HepG2 (cell line): ENCODE results near the gene ANKRD40CL. TPM values are rescaled to one million over a fixed set of nuclear protein-coding genes. Genes with fewer than 3 reads are reported as not detected.

ENCODE experiments used
- ATAC-seq: fragments of 200-7000 bp; cut with Tn5 transposase; 3 replicates; pipeline ENCODE4 v1.9.1; 2020; ENCODE audit warnings: mild to moderate bottlenecking, moderate library complexity
- BruUV-seq: library from RNA; stranded (reverse); fragments of 400-500 nt; replicated peaks from 2 replicates; lab custom pipeline; 2021; lab: Mats Ljungman, UMichigan
- CTCF ChIA-PET: fragments of 300-600 bp; formaldehyde crosslinking; extraction: SDS; loops from one replicate; lab custom pipeline; 2021; ENCODE audit warnings: low total read pairs, inconsistent platforms, low intra/inter-chr PET ratio; lab: Yijun Ruan, JAX
- POLR2A ChIA-PET: fragments of 350-600 bp; sonication (Branson Sonifier 250); formaldehyde crosslinking; loops from one replicate; lab custom pipeline; 2020; ENCODE audit warnings: antibody characterized with exemption, inconsistent platforms; lab: Yijun Ruan, JAX
- DNase-seq: peaks from one replicate; pipeline ENCODE4 v3.0.0-alpha.2; 2015; ENCODE audit warnings: low spot score
- FAIRE-seq: peaks from 3 replicates; lab custom pipeline; 2011; peaks lifted over from hg19 to GRCh38; lab: Jason Lieb, UNC
- H2AFZ ChIP-seq: one replicate; pipeline ENCODE4 v1.6.1; 2011; ENCODE audit warnings: low read length, inconsistent platforms
- H3K27ac ChIP-seq: fragments of 300-600 bp; 3 replicates; pipeline ENCODE4 v1.8.0; 2011; ENCODE audit warnings: mixed run types, mild to moderate bottlenecking, mixed read lengths, low read length, inconsistent platforms; ENCODE audit not compliant: insufficient read depth; ENCODE audit errors: extremely low read length
- H3K27me3 ChIP-seq, 2 experiments: fragments of 200-600 bp in 1 of 2; 2 replicates in 1 of 2; 3 replicates in 1 of 2; pipeline versions ENCODE4 v1.6.0 to v1.8.0; 2011; ENCODE audit warnings: low read length in 2 of 2, mild to moderate bottlenecking in 2 of 2, moderate library complexity in 2 of 2, inconsistent platforms in 1 of 2; ENCODE audit not compliant: insufficient read depth in 2 of 2, control insufficient read depth in 1 of 2
- H3K36me3 ChIP-seq, 2 experiments: fragments of 200-600 bp in 1 of 2; replicated peaks in 1 of 2; 2 replicates in 1 of 2; 3 replicates in 1 of 2; pipeline versions ENCODE4 v1.5.1 to v1.8.0; 2011; ENCODE audit warnings: low read length in 2 of 2, inconsistent platforms in 1 of 2; ENCODE audit not compliant: insufficient read depth in 2 of 2, control insufficient read depth in 1 of 2
- H3K4me1 ChIP-seq: 2 replicates; pipeline ENCODE4 v1.5.1; 2012; ENCODE audit warnings: low read length, inconsistent platforms; ENCODE audit not compliant: insufficient read depth
- H3K4me2 ChIP-seq: 2 replicates; pipeline ENCODE4 v1.6.0; 2011; ENCODE audit warnings: low read depth, low read length, inconsistent platforms
- H3K4me3 ChIP-seq, 3 experiments: fragments of 200-600 bp in 1 of 3; sonication (generic), shearing (Covaris generic) in 1 of 3; replicated peaks in 1 of 3; 2 replicates each; pipeline ENCODE4 v1.5.1; 2011 to 2016; ENCODE audit warnings: low read length in 3 of 3, inconsistent platforms in 2 of 3, low read depth in 2 of 3, mild to moderate bottlenecking in 2 of 3, control low read depth in 1 of 3, mixed read lengths in 1 of 3; ENCODE audit not compliant: insufficient read depth in 1 of 3
- H3K79me2 ChIP-seq: one replicate; pipeline ENCODE4 v1.6.1; 2011; ENCODE audit warnings: low read length, inconsistent platforms; ENCODE audit not compliant: insufficient read depth
- H3K9ac ChIP-seq: 2 replicates; pipeline ENCODE4 v1.6.0; 2011; ENCODE audit warnings: mild to moderate bottlenecking, low read depth, low read length, inconsistent platforms; ENCODE audit not compliant: insufficient read depth
- H3K9me3 ChIP-seq: 2 replicates; pipeline ENCODE4 v1.5.1; 2012; ENCODE audit warnings: mild to moderate bottlenecking, low read length
- H4K20me1 ChIP-seq: 2 replicates; pipeline ENCODE4 v1.6.0; 2011; ENCODE audit warnings: inconsistent platforms, mild to moderate bottlenecking, low read length, moderate library complexity; ENCODE audit not compliant: insufficient read depth
- CCDC6 ChIP-seq: sonication (generic); formaldehyde crosslinking; IDR thresholded peaks from 2 replicates; pipeline ENCODE4 v1.8.1; 2022; ENCODE audit warnings: mild to moderate bottlenecking, missing genetic modification reagents, moderate library complexity
- FUBP1 ChIP-seq: sonication (generic); formaldehyde crosslinking; IDR thresholded peaks from 2 replicates; pipeline ENCODE4 v1.5.1; 2020; ENCODE audit warnings: missing genetic modification reagents, mild to moderate bottlenecking, borderline replicate concordance
- HDAC6 ChIP-seq: fragments of 200-600 bp; sonication (generic); IDR thresholded peaks from 2 replicates; pipeline ENCODE4 v1.7.0; 2017; ENCODE audit warnings: mild to moderate bottlenecking, antibody characterized with exemption, low read length, low read depth
- HMG20B ChIP-seq: conservative IDR thresholded peaks from 2 replicates; pipeline ENCODE4 v1.6.1; 2016; ENCODE audit warnings: missing genetic modification reagents, missing compliant biosample characterization
- HNRNPH1 ChIP-seq: fragments of 200-400 bp; formaldehyde crosslinking; optimal IDR thresholded peaks from 2 replicates; pipeline ENCODE3; 2017; ENCODE audit warnings: mild to moderate bottlenecking, low read depth, low read length
- KMT2A ChIP-seq: sonication (generic); formaldehyde crosslinking; IDR thresholded peaks from 2 replicates; pipeline ENCODE4 v1.4.0; 2020; ENCODE audit warnings: missing genetic modification reagents
- NCOA5 ChIP-seq: sonication (generic); formaldehyde crosslinking; IDR thresholded peaks from 2 replicates; pipeline ENCODE4 v1.4.0; 2020; ENCODE audit warnings: missing genetic modification reagents
- PRMT3 ChIP-seq: sonication (generic); formaldehyde crosslinking; IDR thresholded peaks from 2 replicates; pipeline ENCODE4 v1.8.1; 2022; ENCODE audit warnings: low read depth, mild to moderate bottlenecking, moderate library complexity, missing genetic modification reagents, borderline replicate concordance
- SRSF9 ChIP-seq: fragments of 200-400 bp; formaldehyde crosslinking; IDR thresholded peaks from 2 replicates; pipeline ENCODE4 v1.6.1; 2018; ENCODE audit warnings: borderline replicate concordance, mild to moderate bottlenecking, low read depth, low read length; ENCODE audit not compliant: insufficient read depth, poor library complexity, severe bottlenecking
- ZNF124 ChIP-seq: sonication (generic); formaldehyde crosslinking; IDR thresholded peaks from 2 replicates; pipeline ENCODE4 v1.4.0; 2020; ENCODE audit warnings: missing genetic modification reagents
- ZNF619 ChIP-seq: sonication (generic); formaldehyde crosslinking; IDR thresholded peaks from 2 replicates; pipeline ENCODE4 v1.4.0; 2020; ENCODE audit warnings: mild to moderate bottlenecking, missing genetic modification reagents
- ZNF644 ChIP-seq: IDR thresholded peaks from 2 replicates; pipeline ENCODE4 v1.6.1; 2016; ENCODE audit warnings: low read depth
- ZNF773 ChIP-seq: sonication (generic); formaldehyde crosslinking; IDR thresholded peaks from 2 replicates; pipeline ENCODE4 v1.4.0; 2020; ENCODE audit warnings: missing genetic modification reagents, borderline replicate concordance
- WGBS: methylation state at CpG from one replicate; pipeline ENCODE4 v1.1.6; 2017; ENCODE audit warnings: low lambda C conversion rate; 5-methylcytosine and 5-hydroxymethylcytosine counted together
- in situ Hi-C: cut with HindIII; loops from 2 replicates; pipeline ENCODE4 v1.10.0; 2017; ENCODE audit warnings: low pct_unique_long_range_greater_than_20kb; ENCODE audit not compliant: extremely low pct_ligation_motif_present
- intact Hi-C: fragments of 100-400 bp; cut with micrococcal nuclease; formaldehyde crosslinking; loops from one replicate; pipeline ENCODE4 v1.10.0; 2022; ENCODE audit not compliant: unreplicated experiment
- polyA plus RNA-seq, 8 experiments: library from polyadenylated mRNA; depleted of rRNA in 3 of 8; stranded (reverse) in 7 of 8; unstranded in 1 of 8; fragments of >200 nt; fragmentation: Illumina TruSeq in 4 of 8; extraction: Trizol in 4 of 8; gene quantifications; 2 replicates each; pipeline versions ENCODE4 v1.2.1 to v1.2.3, GENCODE V29; 2011 to 2016; ENCODE audit warnings: low read depth in 4 of 8, missing spikeins in 1 of 8, mixed read lengths in 1 of 8; ENCODE audit not compliant: insufficient read depth in 1 of 8
- total RNA-seq, 5 experiments: library from RNA; depleted of rRNA; stranded (reverse); fragments of >200 nt; fragmentation: Illumina TruSeq; extraction: Trizol; gene quantifications; 2 replicates each; pipeline ENCODE4 v1.2.3, GENCODE V29; 2016; ENCODE audit warnings: low read depth in 1 of 5

Gene ANKRD40CL
- total and polyA plus RNA-seq, 2 of the 13 experiments (the other 11 are each of a cell fraction or from before 2014, with no cell fraction given) = 0.03 to 0.11 TPM

GRCh38 chr17:50806141-50806643, 38.9 kb upstream of the ANKRD40CL start (continued):
- TF ChIP-seq SRSF9 = no peak
- no peak for TF ChIP-seq HNRNPH1
- TF ChIP-seq HMG20B (CRISPR knock-in tag) = 0 out of 2 replicates have a peak, but pooled peaks have one; percentile 31
- peak; percentile 69; the same call in 1 of the 2 replicates for TF ChIP-seq ZNF124 (CRISPR knock-in tag)
- peak; percentile 68; the same call in 1 of the 2 replicates for TF ChIP-seq CCDC6 (CRISPR knock-in tag)
- TF ChIP-seq ZNF773 (CRISPR knock-in tag) = no peak

GRCh38 chr17:50805486-50805885, 38.2 kb upstream of the ANKRD40CL start:
- H4K20me1 ChIP-seq = no peaks in the 10 kb centered on the region
- H3K27me3 ChIP-seq = peaks cover 1 to 9% of the 10 kb centered on the region in 2 experiments; a peak in 4 of 5 replicates
- no peak overlapping the region for H2AFZ ChIP-seq
- no peak for ATAC-seq
- WGBS = 39% methylated on average over 4 of the region's 6 CpGs
- CTCF ChIA-PET = no interaction called here
- no peak for TF ChIP-seq HDAC6
- no peak for TF ChIP-seq ZNF644 (CRISPR knock-in tag)
- TF ChIP-seq NCOA5 (CRISPR knock-in tag) = no peak
- no peak for TF ChIP-seq PRMT3 (CRISPR knock-in tag)
- TF ChIP-seq FUBP1 (CRISPR knock-in tag) = no peak
- TF ChIP-seq ZNF619 = no peak
- TF ChIP-seq KMT2A (CRISPR knock-in tag) = no peak
- no peaks in the 10 kb centered on the region for H3K36me3 ChIP-seq
- peaks cover 90% of the 10 kb centered on the region for H3K4me1 ChIP-seq
- 0 out of 6 replicates have a peak overlapping the region, but pooled peaks of 1 of the 3 experiments have one; percentile 29 for H3K4me3 ChIP-seq
- BruUV-seq = no TSS peak
- no peaks in the 10 kb centered on the region for H3K9me3 ChIP-seq
- in situ Hi-C loops (no loop called here), intact Hi-C loops (no loop called here)
- no peaks in the 10 kb centered on the region for H3K79me2 ChIP-seq
- H3K27ac ChIP-seq = no peak overlapping the region
- DNase-seq = no peak
- POLR2A ChIA-PET = interaction anchor here (1.0 to 1.5 kb wide), 5 partner anchors 47 to 262 kb away, joined by 3 to 5 read pairs (median 3); partner anchors contain the start of gene TOB1
- FAIRE-seq = no peak
- no peak overlapping the region for H3K9ac ChIP-seq
- no peak overlapping the region for H3K4me2 ChIP-seq
